Fibroblast of lung (primary cell): Measurements from ENCODE around the gene EPS8L2. TPM values are rescaled to one million over a fixed set of nuclear protein-coding genes. Genes with fewer than 3 reads are reported as not detected.

Source experiments
- DNase-seq, 2 donors: peaks; one replicate each; pipeline versions ENCODE4 v3.0.0 to v3.0.0-alpha.2; 2010; ENCODE audit warnings: low read depth in 2 of 2
- H2AFZ ChIP-seq: 2 replicates; pipeline ENCODE4 v1.5.1; 2012; ENCODE audit warnings: low read length, control low read depth, inconsistent platforms
- H3K27ac ChIP-seq: 2 replicates; pipeline ENCODE4 v1.5.1; 2011; ENCODE audit warnings: low read length, control low read depth; ENCODE audit not compliant: insufficient read depth
- H3K27me3 ChIP-seq: 2 replicates; pipeline ENCODE4 v1.5.1; 2011; ENCODE audit warnings: mild to moderate bottlenecking, low read length; ENCODE audit not compliant: control insufficient read depth, insufficient read depth
- H3K36me3 ChIP-seq: 2 replicates; pipeline ENCODE4 v1.5.1; 2011; ENCODE audit warnings: low read length; ENCODE audit not compliant: control insufficient read depth, insufficient read depth
- H3K4me1 ChIP-seq: 2 replicates; pipeline ENCODE4 v1.5.1; 2011; ENCODE audit warnings: low read length; ENCODE audit not compliant: control insufficient read depth, insufficient read depth; ENCODE audit errors: extremely low read depth
- H3K4me2 ChIP-seq: 2 replicates; pipeline ENCODE4 v1.5.1; 2011; ENCODE audit warnings: low read length, control low read depth; ENCODE audit not compliant: insufficient read depth; ENCODE audit errors: extremely low read depth
- H3K4me3 ChIP-seq, 4 experiments: fragments of 200-600 bp in 1 of 4; sonication (generic) in 1 of 4; replicated peaks in 1 of 4; 2 replicates each; pipeline ENCODE4 v1.5.1; 2011 to 2016; ENCODE audit warnings: low read length in 4 of 4, low read depth in 3 of 4, mild to moderate bottlenecking in 3 of 4, control low read depth in 2 of 4, inconsistent platforms in 1 of 4, mixed read lengths in 1 of 4; ENCODE audit not compliant: insufficient read depth in 1 of 4; ENCODE audit errors: control extremely low read depth in 1 of 4
- H3K79me2 ChIP-seq: 2 replicates; pipeline ENCODE4 v1.5.1; 2012; ENCODE audit warnings: mild to moderate bottlenecking, low read length, inconsistent platforms; ENCODE audit not compliant: control insufficient read depth, insufficient read depth
- H3K9ac ChIP-seq: 2 replicates; pipeline ENCODE4 v1.5.1; 2011; ENCODE audit warnings: mild to moderate bottlenecking, low read length, control low read depth; ENCODE audit not compliant: insufficient read depth
- H3K9me3 ChIP-seq: 2 replicates; pipeline ENCODE4 v1.5.1; 2012; ENCODE audit warnings: low read depth, low read length; ENCODE audit not compliant: control insufficient read depth, insufficient read depth
- H4K20me1 ChIP-seq: 2 replicates; pipeline ENCODE4 v1.5.1; 2011; ENCODE audit warnings: low read length; ENCODE audit not compliant: control insufficient read depth, insufficient read depth; ENCODE audit errors: extremely low read depth
- EZH2 ChIP-seq: IDR thresholded peaks from 2 replicates; pipeline ENCODE4 v1.5.1; 2012; ENCODE audit warnings: low read length, control low read depth, mild to moderate bottlenecking; ENCODE audit errors: missing control alignments
- polyA plus RNA-seq, 2 donors: library from polyadenylated mRNA; depleted of rRNA in 1 of 2; stranded (reverse) in 1 of 2; unstranded in 1 of 2; fragments of >200 nt; gene quantifications; 2 replicates each; pipeline ENCODE4 v1.2.1, GENCODE V29; 2011 to 2012; ENCODE audit warnings: missing spikeins in 1 of 2
- total RNA-seq: library from RNA; depleted of rRNA; stranded (reverse); fragments of >200 nt; gene quantifications from 2 replicates; pipeline ENCODE4 v1.2.1, GENCODE V29; 2014
- TF ChIP-seq, protein P1 (sequence below), 2 donors: IDR thresholded peaks in 1 of 2; conservative IDR thresholded peaks in 1 of 2; 1 replicate in 1 of 2; 2 replicates in 1 of 2; pipeline ENCODE4 v1.5.1; 2011 to 2012; ENCODE audit warnings: low read length in 2 of 2, control low read depth in 1 of 2, inconsistent platforms in 1 of 2, low read depth in 1 of 2, mild to moderate bottlenecking in 1 of 2

EPS8L2 gene
- total and polyA plus RNA-seq, 2 donors (not counting 1 experiment from before 2014, with no cell fraction given) = 18.4 to 54.2 TPM

DNA sequence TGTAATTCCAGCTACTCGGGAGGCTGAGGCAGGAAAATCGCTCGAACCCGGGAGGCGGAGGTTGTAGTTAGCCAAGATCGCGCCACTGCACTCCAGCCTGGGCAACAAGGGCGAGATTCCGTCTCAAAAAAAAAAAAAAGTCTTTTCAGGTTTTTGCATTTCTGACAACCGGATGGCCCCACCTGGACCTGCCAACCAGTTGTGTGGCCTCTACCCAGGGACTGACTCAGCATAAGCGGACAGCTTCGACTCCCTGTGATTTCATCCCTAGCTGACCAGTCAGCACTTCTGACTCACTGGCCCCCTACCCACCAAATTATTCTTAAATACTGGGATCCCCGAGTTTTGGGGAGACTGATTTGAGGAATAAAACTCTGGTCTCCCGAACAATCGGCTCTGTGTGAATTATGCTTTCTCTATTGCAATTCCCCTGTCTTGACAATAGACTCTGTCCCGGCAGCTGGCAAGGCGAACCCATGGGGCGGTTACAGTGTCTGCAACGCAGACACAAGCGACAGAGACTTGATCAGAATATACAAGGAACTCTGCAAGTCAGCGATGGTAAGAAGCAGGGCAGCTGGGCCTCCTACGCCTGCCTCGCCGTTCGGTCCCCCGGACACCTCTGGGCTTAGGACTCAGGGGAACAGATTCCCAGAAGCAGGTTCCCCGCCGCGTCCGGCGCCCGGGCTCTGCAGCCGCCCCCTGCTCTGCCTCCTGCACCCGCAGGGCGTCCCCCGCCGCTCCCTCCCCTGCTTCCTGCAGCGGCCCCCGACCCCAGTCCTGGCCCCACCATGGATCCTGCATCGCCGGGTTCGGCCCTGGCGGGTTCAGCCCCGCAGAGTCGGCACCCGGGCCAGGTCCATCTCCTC, 40.5 kb downstream of the EPS8L2 start:
- Histone ChIP-seq H2AFZ (peak overlapping the region; percentile 78), H3K9ac (no peak overlapping the region), H4K20me1 (no peaks in the 10 kb centered on the region), H3K27me3 (no peaks in the 10 kb centered on the region), H3K79me2 (peaks cover 36% of the 10 kb centered on the region), H3K4me1 (no peaks in the 10 kb centered on the region), H3K4me2 (peak overlapping the region; percentile 96), H3K9me3 (no peaks in the 10 kb centered on the region), H3K4me3 (peak overlapping the region; percentile 51 to 86 (median 60)), H3K36me3 (no peaks in the 10 kb centered on the region), H3K27ac (no peak overlapping the region)
- DNase-seq = peak in 1 of 2 donors; percentile 45
- TF ChIP-seq, protein P1, sequence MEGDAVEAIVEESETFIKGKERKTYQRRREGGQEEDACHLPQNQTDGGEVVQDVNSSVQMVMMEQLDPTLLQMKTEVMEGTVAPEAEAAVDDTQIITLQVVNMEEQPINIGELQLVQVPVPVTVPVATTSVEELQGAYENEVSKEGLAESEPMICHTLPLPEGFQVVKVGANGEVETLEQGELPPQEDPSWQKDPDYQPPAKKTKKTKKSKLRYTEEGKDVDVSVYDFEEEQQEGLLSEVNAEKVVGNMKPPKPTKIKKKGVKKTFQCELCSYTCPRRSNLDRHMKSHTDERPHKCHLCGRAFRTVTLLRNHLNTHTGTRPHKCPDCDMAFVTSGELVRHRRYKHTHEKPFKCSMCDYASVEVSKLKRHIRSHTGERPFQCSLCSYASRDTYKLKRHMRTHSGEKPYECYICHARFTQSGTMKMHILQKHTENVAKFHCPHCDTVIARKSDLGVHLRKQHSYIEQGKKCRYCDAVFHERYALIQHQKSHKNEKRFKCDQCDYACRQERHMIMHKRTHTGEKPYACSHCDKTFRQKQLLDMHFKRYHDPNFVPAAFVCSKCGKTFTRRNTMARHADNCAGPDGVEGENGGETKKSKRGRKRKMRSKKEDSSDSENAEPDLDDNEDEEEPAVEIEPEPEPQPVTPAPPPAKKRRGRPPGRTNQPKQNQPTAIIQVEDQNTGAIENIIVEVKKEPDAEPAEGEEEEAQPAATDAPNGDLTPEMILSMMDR (conservative IDR thresholded peaks at IDR 0.05 in 1 of 2, IDR thresholded peaks at IDR 0.05 in 1 of 2; ENCODE audit: low read depth in 1 of 2, low read length in 2 of 2) = no peak
- TF ChIP-seq EZH2 = no peak

DNA sequence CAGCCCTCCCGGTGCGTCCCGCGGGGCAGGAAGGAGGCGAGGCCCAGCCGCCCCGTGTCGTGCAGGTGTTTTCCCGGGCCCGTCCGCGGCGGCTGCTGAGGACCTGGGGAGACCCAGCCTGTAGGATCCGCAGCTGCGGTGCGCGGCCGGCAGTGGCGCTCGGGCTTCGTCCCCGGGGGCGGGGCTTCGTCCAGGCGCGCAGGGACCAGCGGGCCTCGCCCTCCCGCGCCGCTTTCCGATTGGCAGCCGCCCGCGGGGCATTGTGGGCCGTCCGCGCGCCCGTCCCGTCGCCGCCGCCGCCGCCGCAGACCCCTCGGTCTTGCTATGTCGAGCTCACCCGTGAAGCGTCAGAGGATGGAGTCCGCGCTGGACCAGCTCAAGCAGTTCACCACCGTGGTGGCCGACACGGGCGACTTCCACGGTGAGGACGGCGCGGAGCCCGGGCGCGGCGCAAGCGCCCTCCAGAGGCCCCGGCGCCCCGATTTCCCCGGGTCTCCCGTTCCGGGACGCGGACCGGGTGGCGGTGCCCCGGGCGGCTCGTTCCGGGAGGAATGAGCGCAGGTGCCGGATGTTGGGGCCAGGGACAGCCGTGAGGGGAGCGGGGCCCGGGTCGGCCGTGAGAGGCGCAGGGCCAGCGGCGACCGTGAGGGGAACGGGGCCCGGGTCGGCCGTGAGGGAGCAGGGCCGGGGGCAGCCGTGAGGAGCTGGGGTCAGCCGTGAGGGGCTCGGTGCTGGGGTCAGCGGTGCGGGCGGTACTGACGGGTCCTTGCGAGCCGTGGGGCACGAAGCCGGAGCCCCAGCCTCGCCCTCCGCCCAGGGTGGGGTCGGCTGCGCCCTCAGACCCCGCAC, 41.4 kb downstream of the EPS8L2 start, which contains the start of gene TALDO1:
TALDO1 (plus strand) TSS at position 307 of the 849 bp plus-strand sequence; CDS start at position 325, 18 bp downstream.
- TF ChIP-seq, protein P1 (conservative IDR thresholded peaks at IDR 0.05 in 1 of 2, IDR thresholded peaks at IDR 0.05 in 1 of 2; ENCODE audit: low read depth in 1 of 2, low read length in 2 of 2) = peak; percentile 3 to 13
- no peak for TF ChIP-seq EZH2
- peak within 1 kb of the TSS; percentile 78 for H2AFZ ChIP-seq
- peak within 1 kb of the TSS; percentile 96 for H3K4me2 ChIP-seq
- peaks cover under 1% of the 10 kb centered on the region for H3K36me3 ChIP-seq
- no peaks in the 10 kb centered on the region for H3K9me3 ChIP-seq
- H3K27ac ChIP-seq = peak within 1 kb of the TSS; percentile 65
- H4K20me1 ChIP-seq = no peaks in the 10 kb centered on the region
- H3K27me3 ChIP-seq = no peaks in the 10 kb centered on the region
- peaks cover 41% of the 10 kb centered on the region for H3K79me2 ChIP-seq
- peak within 1 kb of the TSS; percentile 58 to 86 (median 63) for H3K4me3 ChIP-seq
- peak; percentile 73 to 78 for DNase-seq
- no peaks in the 10 kb centered on the region for H3K4me1 ChIP-seq
- H3K9ac ChIP-seq = peak within 1 kb of the TSS; percentile 83

DNA sequence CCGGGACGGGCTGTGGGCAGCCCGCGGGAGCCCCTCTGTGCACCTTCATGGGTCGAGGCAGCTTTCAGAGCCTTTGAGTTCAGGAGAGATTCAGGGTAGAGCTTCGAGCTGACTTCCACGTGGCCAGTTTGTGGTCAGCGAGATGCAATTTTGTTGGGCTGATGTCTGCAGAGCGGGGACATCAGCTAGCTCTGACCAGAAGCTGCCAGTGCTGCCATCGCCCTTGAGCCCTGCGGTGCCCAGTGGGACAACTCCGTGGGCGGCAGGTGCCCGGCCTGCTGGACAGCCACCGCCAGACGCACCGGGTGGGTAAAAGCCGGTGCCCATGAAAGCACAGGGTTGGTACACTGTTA, 42.0 kb downstream of the EPS8L2 start:
- H3K27ac ChIP-seq = peak overlapping the region; percentile 65
- H3K4me3 ChIP-seq = peak overlapping the region; percentile 58 to 86 (median 63)
- H3K36me3 ChIP-seq = peaks cover 4% of the 10 kb centered on the region
- peak in 1 of 2 donors; percentile 34 for DNase-seq
- H2AFZ ChIP-seq = no peak overlapping the region
- H3K4me1 ChIP-seq = no peaks in the 10 kb centered on the region
- peaks cover 46% of the 10 kb centered on the region for H3K79me2 ChIP-seq
- no peaks in the 10 kb centered on the region for H4K20me1 ChIP-seq
- peak overlapping the region; percentile 71 for H3K4me2 ChIP-seq
- H3K27me3 ChIP-seq = no peaks in the 10 kb centered on the region
- H3K9ac ChIP-seq = peak overlapping the region; percentile 83
- no peaks in the 10 kb centered on the region for H3K9me3 ChIP-seq
- TF ChIP-seq, protein P1 (conservative IDR thresholded peaks at IDR 0.05 in 1 of 2, IDR thresholded peaks at IDR 0.05 in 1 of 2; ENCODE audit: low read depth in 1 of 2, low read length in 2 of 2) = no peak
- TF ChIP-seq EZH2 = no peak
